Body of pancreas (tissue), 4 donors: ENCODE results near the gene MLLT10. TPM values are rescaled to one million over a fixed set of nuclear protein-coding genes. Genes with fewer than 3 reads are reported as not detected.

ENCODE experiments used
- ATAC-seq: fragments of 150-250 bp; one replicate; pipeline ENCODE4 v1.9.1; 2016
- DNase-seq, 4 donors: peaks; one replicate each; pipeline ENCODE4 v3.0.0-alpha.2; 2019
- H3K27ac ChIP-seq, 4 donors: fragments of 200-600 bp; sonication (generic); 1 replicate in 3 of 4; 2 replicates in 1 of 4; pipeline versions ENCODE4 v1.5.1 to v1.6.1; 2016 to 2019; ENCODE audit warnings: mild to moderate bottlenecking in 1 of 4, mixed read lengths in 1 of 4, moderate library complexity in 1 of 4
- H3K27me3 ChIP-seq, 2 donors: fragments of 200-600 bp; sonication (generic); one replicate each; pipeline ENCODE4 v1.6.0; 2016; ENCODE audit warnings: mild to moderate bottlenecking in 1 of 2
- H3K36me3 ChIP-seq, 2 donors: fragments of 200-600 bp; sonication (generic); replicated peaks in 1 of 2; 2 replicates each; pipeline ENCODE4 v1.5.1; 2016; ENCODE audit warnings: low read depth in 2 of 2; ENCODE audit not compliant: insufficient read depth in 1 of 2
- H3K4me1 ChIP-seq: fragments of 200-600 bp; sonication (generic); one replicate; pipeline ENCODE4 v1.6.0; 2016
- H3K4me3 ChIP-seq, 2 donors: fragments of 200-600 bp; sonication (generic); 1 replicate in 1 of 2; 2 replicates in 1 of 2; pipeline ENCODE4 v1.5.1; 2016 to 2019
- H3K9me3 ChIP-seq, 3 donors: fragments of 200-600 bp; sonication (generic); 1 replicate in 2 of 3; 2 replicates in 1 of 3; pipeline ENCODE4 v1.5.1; 2016
- CTCF ChIP-seq, 7 experiments: fragments of 450-650 bp in 4 of 7; fragments of 200-600 bp in 3 of 7; sonication (generic) in 3 of 7; IDR thresholded peaks; one replicate each; pipeline ENCODE4 v1.5.1; 2016 to 2019; ENCODE audit warnings: antibody characterized with exemption in 7 of 7
- POLR2A ChIP-seq, 3 donors: fragments of 450-650 bp; IDR thresholded peaks; one replicate each; pipeline ENCODE4 v1.6.1; 2016; ENCODE audit warnings: antibody characterized with exemption in 3 of 3, mild to moderate bottlenecking in 2 of 3
- WGBS, 2 donors: methylation state at CpG; one replicate each; pipeline ENCODE4 v1.1.5; 2017; 5-methylcytosine and 5-hydroxymethylcytosine counted together
- intact Hi-C: fragments of 100-400 bp; cut with DNase I; formaldehyde crosslinking; loops from one replicate; pipeline ENCODE4 v1.15.1; 2023
- total RNA-seq, 2 donors: library from RNA; depleted of rRNA; stranded (reverse); fragments of >200 nt; gene quantifications; one replicate each; pipeline ENCODE4 v1.1.0, GENCODE V29; 2016

Gene MLLT10
- total RNA-seq, 2 donors from 2014 or later: 23.7 to 30.1 TPM

GRCh38 chr10:21495002-21495751 lies 38.9 kb upstream of the MLLT10 start:
- Histone ChIP-seq H3K36me3 (no peaks in the 10 kb centered on the region), H3K4me1 (peaks cover 30% of the 10 kb centered on the region), H3K9me3 (no peaks in the 10 kb centered on the region), H3K27me3 (no peaks in the 10 kb centered on the region), H3K27ac (no peak overlapping the region), H3K4me3 (peak overlapping the region; percentile 18 to 47)
- no peak for DNase-seq
- 0 to 1% methylated on average over 35 to 42 of the region's 42 CpGs for WGBS, 2 donors
- no peak for TF ChIP-seq CTCF (IDR thresholded peaks at IDR 0.05)
- TF ChIP-seq POLR2A (IDR thresholded peaks at IDR 0.05): no peak
- intact Hi-C loops: no loop called here
- ATAC-seq: peak; percentile 2

- peak; percentile 79 to 87 (median 83) for DNase-seq
- TF ChIP-seq POLR2A (IDR thresholded peaks at IDR 0.05): peak in 1 of 3 donors; percentile 11
- TF ChIP-seq CTCF (IDR thresholded peaks at IDR 0.05): peak; percentile 82 to 99 (median 97)
- peak; percentile 82 for ATAC-seq
- H3K27ac ChIP-seq: peak overlapping the region in 3 of 4 donors; percentile 13 to 62 (median 18)
- no peaks in the 10 kb centered on the region for H3K27me3 ChIP-seq
- H3K9me3 ChIP-seq: no peaks in the 10 kb centered on the region
- H3K36me3 ChIP-seq: no peaks in the 10 kb centered on the region
- intact Hi-C loops: no loop called here
- peaks cover 30% of the 10 kb centered on the region for H3K4me1 ChIP-seq
- H3K4me3 ChIP-seq: peak overlapping the region; percentile 45 to 47
- 0% methylated on average over 2 to 34 of the region's 58 CpGs for WGBS, 2 donors
These were observed 38.2 kb upstream of the MLLT10 start for GRCh38 chr10:21495752-21496342.

GRCh38 chr10:21496343-21497176 lies 37.5 kb upstream of the MLLT10 start:
- Histone ChIP-seq H3K9me3 (no peaks in the 10 kb centered on the region), H3K4me1 (peaks cover 30% of the 10 kb centered on the region), H3K36me3 (no peaks in the 10 kb centered on the region), H3K4me3 (peak overlapping the region; percentile 45 to 47), H3K27ac (peak overlapping the region; percentile 13 to 62 (median 29)), H3K27me3 (no peaks in the 10 kb centered on the region)
- intact Hi-C loops: no loop called here
- ATAC-seq: peak; percentile 44
- TF ChIP-seq CTCF (IDR thresholded peaks at IDR 0.05) (peak in 3 of 7 experiments; percentile 16 to 23 (median 20)), POLR2A (IDR thresholded peaks at IDR 0.05) (no peak)
- WGBS, 2 donors: 1% methylated on average over 25 to 70 of the region's 72 CpGs
- DNase-seq: peak; percentile 27 to 57 (median 41)

GRCh38 chr10:21497177-21497807 lies 36.7 kb upstream of the MLLT10 start:
- Histone ChIP-seq H3K36me3 (no peaks in the 10 kb centered on the region), H3K4me3 (peak overlapping the region; percentile 45 to 47), H3K27me3 (no peaks in the 10 kb centered on the region), H3K9me3 (no peaks in the 10 kb centered on the region), H3K4me1 (peaks cover 30% of the 10 kb centered on the region), H3K27ac (peak overlapping the region in 3 of 4 donors; percentile 13 to 62 (median 37))
- intact Hi-C loops: no loop called here
- DNase-seq: peak; percentile 93 to 97 (median 95)
- ATAC-seq: peak; percentile 83
- 2% methylated on average over 14 to 30 of the region's 37 CpGs for WGBS, 2 donors
- TF ChIP-seq POLR2A (IDR thresholded peaks at IDR 0.05) (peak in 1 of 3 donors; percentile 7), CTCF (IDR thresholded peaks at IDR 0.05) (no peak)
